Activated naive CD4-positive, alpha-beta T cell treated with Interleukin-2 at 50 U/mL for 16 hours (primary cell): ENCODE results near the gene SMG6.

Experiments used
- DNase-seq: peaks from one replicate; pipeline ENCODE4 v3.0.0-alpha.2; 2020

SMG6 gene

DNA sequence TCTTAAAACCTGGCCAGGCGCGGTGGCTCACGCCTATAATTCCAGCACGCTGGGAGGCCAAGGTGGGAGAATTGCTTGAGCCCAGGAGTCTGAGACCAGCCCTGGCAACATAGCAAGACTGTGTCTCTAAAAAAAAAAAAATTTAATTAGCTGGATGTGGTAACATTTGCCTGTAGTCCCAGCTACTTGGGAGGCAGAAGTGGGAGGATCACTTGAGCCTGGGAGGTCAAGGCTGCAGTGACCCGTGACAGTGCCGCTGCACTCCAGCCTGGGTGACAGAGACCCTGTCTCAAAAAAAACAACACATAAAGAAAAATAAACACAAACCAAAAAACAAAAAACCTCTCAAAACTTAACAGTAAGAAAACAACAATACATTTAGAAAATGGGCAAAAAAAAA is 106.3 kb downstream of the SMG6 start:
- DNase-seq = no peak

DNA sequence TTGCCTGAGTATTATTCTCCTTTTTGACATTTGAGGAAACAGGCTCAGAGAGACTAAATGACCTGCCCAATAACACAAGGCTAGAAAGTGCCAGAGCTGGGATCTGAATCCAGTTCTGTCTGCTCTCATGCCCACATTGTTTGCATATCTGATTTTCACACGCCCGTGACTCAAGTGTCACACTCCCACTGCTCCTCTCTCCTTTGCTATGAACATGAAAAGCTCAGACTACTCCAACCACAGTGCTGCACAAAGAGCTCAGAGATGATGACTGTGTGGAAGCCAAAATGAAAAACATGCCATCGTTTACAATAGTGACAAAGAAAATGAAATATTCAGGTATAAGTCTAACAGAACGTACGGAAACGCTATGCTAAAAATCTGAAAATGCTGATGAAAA is 107.9 kb downstream of the SMG6 start:
- DNase-seq = peak; percentile 56

DNA sequence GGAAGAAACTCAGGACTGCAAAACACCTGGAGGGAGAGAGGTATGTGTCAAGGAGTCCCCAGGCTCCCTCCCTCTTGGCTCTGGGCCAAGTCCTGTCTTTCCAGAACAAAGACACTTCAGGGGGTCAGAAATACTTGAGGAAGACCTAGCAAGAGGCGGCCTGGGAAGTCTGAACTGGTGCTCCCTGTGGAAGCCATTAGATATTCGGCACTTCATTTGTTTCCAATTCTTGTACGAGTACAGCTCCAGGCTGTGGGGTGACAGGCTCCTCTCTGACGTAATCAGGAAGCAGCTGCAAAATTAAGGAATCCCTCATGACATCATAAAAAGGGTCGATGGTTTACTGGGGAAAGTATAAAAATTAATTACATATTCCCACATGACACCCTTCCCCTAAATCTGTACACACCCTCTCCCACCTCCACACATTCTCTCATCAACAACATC is 108.7 kb downstream of the SMG6 start:
- no peak for DNase-seq

DNA sequence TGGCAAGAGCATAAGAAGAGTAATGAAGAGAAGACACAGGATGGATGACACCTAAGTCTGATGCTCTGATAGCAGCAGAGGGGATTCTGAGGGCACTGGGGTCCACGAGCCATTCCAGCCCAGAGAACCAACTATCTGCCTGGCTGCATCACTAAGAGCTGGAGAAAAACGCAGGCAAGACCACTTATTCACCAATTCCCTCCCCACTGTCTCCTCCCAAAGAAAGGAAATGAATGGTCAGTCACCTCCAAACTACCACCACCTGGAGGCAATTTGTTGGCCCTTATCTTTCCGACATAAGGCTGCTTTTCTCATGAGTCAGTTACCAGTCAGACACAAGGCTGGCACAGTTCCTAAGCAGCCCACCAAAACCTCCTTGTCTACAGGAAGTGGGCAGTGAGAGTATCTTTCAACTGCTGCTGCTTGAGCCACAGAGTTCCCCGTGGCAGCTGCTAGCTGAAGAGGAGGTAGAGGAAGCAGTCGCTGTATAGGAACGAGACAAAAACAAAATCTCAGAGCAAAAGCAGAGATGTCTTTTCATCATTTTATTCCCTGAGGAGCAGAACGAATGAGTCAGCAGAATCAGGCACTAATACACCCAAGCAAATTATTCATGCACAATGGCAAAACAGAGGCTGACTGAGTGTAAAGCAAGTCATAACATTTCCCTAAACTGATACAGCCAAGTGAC is 111.1 kb downstream of the SMG6 start:
- peak; percentile 54 for DNase-seq

DNA sequence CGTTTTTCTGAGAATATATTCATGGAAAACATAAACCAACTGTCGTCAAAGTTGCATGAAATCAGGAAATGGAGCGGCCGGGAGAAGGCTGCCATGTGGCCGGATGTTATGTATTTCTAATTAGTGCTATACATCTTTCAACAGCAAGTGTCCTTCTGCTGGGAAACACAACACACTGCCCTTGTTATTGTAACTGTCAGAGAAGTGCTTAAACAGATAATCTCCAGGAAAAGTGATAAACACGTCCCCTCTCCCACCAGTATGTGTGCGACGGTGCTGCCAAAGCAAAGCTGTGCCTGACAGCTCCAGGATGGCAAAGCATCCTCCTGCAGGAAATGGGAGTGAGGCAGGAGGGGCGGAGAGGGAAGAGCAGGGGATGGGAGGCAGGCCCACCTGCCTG is 111.8 kb downstream of the SMG6 start:
- no peak for DNase-seq

DNA sequence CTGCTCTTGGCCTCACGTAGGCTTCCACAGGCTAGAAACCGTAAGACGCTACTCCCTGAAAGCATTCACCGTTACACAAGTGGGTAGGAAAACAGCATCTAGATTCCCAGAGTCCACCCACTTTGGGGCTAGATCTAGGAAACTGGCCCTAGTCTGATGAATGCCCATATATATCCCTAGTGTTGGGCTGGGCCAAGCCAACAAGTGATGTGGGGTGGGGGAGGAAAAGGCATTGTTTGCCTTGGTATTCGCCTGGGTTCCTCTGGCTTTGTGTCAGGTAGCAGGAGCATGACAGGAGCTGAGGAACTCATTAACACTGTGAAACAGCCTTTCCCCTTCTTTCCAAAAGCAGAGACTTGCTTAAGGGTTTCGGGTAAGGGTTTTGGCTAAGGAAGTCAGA is 112.4 kb downstream of the SMG6 start:
- DNase-seq = no peak

DNA sequence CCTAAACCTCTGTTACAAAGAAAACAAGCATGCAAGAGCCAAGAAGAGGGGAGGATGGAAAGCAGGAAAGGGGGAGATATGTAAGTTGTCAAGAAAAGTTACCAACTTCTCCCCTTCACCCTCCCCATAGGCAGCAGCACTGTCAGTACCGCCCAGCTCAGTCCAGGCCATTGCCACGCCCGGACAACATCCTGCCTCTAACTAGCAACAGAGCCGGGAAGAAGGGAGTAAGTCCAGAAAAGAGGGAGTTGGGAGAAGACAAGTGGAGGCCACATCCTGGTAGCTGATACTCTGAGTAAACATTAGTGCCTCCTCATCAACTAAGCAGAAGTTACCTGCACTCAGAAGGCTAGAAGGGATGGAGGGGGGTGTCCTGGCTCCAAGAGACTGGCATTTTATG is 113.6 kb downstream of the SMG6 start:
- no peak for DNase-seq

DNA sequence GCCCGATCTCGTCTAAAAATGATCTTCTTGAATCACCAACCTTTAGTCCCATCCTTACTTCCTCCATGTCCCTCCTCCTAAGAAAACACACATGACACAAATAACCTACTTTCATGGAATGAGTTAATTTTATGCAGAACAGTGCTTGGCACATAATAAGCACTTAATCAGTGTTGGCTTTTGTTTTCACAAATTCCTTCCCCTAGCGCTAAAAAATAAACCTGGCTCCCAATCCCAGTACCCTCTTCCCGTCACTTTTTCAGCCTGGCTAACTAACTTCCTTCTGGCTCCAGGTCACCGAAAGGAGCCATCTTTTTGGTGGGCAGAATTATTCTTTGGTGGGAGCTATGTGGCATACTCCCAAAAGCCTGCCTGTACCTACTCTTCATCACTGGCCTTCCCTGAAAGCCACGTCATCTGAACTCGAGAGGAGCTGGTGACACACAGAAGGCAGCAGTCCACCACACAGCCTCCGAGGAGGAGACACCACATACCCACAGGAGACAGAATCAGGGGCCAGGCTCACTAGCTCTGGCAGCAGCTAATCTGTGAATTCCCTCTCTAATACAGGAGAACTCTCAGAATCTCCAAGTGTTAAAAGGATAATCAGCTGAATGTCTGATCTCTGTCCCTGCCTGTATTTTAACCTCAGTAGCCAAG is 114.5 kb downstream of the SMG6 start:
- no peak for DNase-seq

DNA sequence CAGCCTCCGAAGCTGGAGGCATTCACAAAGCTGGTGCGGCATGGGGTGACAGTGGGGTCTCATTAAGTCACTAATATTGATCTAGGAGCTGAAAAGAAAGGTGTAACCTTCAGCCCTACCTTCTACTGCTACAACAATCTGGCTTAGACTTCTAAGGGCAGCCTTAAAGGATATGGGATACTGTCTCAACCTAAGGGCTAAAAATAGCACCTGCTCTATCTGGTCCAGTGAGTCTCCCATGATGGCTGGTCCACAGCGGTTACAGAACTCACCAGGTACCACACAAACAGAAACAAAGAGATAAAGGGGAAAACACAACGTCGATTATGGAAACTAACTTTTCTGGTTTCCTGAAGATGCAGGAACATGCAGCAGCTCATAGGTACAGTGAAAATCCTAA is 115.8 kb downstream of the SMG6 start:
- no peak for DNase-seq

DNA sequence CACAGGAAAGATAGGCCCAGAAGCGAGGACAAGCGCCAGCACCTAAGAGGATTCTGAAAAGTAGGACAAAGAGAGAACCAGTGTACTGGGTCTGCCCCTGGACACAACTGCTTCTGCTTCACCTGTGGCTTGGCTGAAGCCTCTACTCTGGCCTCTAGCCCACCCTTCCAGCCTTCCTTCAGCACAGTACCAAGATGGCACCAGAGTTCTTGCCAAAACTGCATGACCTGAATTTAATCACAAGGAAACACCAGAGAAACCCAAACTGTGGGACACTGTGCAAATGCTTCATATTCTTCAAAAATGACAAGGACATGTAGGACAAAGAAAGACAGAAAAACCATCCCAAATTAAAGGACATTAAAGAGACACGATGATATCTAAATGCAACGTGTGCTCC is 116.6 kb downstream of the SMG6 start:
- DNase-seq = no peak

DNA sequence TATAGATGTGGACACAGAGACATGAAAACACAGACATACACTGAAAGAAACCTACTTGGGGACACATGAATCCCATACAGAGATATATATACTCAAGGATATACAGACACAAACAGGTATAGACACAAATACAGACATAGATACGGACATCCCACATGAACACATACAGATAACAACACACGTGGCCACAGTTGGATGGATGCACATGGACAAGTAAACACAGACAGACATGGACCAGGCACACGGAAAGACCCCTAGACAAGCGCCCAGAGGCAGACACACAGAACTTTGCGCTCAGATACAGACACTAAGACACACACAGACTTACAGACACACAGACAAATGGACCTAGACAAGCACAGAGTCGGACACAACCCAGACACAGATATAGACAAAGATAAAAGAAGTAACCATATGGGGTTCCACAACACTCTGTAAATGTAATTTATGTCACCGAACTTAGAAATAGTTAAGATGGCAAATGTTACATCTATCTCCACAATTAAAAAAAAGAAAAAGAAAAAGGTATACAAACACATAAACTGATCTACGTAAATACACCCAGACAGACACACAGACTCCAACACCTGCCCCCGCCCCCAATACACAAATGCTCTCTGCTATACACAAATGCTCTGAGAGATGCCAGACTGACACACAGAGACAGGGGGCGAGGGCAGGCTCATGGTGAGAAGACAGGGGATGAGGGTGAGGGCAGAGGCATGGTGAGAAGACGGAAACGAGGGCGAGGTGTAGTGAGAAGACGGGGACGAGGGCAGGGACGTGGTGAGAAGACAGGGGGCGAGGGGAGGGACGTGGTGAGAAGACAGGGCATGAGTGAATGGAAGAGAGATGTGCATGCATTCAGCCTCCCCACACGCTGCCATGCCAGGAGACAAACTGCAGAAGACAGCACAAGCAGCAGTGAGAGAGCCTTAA is 118.3 kb downstream of the SMG6 start:
- DNase-seq = no peak

DNA sequence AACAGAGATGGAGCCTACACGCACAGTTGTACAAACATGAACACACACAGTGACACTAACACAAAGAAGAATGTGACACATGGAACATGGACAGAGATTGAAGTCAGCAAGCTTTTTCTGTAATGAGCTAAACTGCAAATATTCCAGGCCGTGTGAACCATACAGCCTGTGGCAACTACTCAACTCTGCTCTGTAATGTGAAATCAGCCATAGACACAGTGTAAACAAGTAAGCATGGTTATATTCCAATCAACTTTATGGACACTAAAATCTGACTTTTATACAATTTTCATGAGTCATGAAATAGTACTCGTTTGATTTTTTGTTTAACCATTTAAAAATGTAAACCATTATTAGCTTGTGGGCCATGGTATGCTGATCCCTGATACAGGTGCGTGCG is 120.2 kb downstream of the SMG6 start:
- DNase-seq = no peak

DNA sequence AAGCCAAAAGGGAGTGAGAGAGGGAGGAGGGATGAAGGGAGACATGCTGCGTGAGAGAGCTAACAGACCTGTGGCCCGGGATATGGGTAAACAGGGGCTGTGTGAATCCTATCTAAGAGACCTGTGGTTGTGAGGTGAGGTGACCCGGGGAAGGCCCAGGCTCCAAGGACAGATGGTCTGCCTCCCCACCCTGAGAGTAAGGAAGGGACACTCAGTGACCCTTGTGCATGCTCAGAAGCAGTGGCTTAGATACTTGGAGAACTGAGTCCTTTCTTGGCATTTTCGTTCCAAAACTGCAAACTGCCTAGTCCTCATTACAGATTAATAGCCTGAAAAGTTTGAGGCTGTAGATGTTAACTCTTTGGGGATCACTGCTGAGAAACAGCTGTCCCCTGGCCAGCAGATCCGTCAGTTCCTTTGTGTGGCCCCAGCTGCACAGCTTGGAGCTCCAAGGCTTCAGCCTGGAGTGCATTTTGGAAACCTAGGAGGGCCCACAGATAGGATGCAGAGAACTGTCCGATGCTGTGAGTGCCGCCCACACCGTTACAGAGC is 121.6 kb downstream of the SMG6 start:
- no peak for DNase-seq

DNA sequence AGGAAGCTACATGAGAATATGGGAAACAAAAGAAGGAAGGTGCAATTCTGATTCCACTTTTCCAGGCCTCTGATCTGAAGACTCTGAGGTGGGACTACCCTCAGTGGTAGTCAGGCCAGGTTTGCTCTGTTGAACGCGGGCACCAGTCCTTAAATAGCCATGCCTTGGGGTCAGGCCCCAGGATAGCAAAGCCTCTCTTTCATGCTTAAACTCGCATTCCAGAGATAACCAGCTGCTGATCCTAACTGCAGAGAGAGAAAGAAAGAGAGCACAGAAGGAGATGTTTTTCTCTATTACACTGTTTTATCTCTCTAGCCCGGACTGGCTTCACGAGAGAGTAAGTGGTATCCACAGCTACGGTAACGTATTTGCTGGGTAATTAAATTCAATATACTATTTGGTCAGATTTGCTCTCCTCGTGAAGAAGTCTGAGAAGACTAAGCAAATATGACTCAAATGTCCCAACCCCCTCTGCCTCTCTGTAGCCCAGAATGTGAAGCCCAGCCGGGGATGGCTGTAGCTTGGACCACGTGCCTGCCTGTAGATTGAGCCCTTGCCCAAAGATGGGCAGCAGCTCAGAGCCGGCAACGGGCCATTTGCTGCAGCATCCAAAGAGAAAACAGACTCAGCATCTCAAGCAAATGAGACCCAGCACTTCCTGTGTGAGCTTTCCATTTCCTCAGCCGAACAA is 122.2 kb downstream of the SMG6 start:
- no peak for DNase-seq

DNA sequence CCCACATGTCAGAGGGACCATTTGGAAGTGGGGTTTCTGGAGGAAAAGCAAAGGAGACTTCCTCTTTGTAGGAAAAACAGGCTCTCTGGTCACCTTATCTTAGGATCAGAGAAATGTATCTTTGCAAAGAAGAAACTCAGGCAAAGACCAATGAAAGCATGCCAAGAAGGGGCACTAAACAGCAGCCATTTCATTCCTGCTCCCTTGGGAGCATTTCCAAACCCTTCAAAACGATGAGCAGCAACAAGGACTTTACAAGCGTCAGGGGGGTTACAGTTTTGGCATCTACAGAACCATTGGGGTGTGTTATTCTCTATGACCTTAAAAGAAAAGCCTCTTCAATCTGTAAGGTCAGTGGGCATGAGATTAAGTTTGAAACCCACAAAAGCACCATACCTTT is 122.8 kb downstream of the SMG6 start:
- no peak for DNase-seq

DNA sequence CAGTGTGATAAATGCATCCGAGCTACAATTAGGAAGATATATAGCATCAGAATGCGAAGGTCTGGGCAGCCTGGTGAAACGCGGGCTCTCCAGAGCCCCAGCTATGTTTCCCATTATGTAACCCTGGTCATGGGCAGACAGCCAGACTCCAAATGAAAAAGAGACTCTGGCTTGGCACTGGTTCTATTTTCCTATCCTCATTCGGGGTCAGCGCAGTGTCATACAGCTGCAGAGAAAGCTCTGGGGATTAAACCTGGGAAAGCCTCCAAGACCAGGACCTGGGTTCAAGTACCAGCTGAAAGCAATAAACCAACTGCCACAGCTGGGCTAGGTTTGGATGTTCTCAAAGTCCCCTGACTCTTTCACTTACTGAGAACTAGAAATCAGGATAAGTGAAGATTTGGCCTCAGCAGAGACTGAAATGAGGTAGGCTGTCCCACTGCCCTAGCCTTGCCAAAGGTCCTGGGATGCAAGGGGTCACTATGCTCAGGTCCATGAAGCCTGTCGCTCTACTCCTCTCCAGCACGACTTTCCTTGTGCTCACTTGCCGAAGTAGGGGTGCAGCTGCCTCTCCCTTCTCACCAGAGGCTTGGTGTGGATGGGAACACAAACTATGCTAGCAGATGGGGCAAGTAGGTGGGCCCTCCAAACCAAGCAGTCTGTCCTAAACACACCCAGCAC is 123.8 kb downstream of the SMG6 start:
- no peak for DNase-seq

DNA sequence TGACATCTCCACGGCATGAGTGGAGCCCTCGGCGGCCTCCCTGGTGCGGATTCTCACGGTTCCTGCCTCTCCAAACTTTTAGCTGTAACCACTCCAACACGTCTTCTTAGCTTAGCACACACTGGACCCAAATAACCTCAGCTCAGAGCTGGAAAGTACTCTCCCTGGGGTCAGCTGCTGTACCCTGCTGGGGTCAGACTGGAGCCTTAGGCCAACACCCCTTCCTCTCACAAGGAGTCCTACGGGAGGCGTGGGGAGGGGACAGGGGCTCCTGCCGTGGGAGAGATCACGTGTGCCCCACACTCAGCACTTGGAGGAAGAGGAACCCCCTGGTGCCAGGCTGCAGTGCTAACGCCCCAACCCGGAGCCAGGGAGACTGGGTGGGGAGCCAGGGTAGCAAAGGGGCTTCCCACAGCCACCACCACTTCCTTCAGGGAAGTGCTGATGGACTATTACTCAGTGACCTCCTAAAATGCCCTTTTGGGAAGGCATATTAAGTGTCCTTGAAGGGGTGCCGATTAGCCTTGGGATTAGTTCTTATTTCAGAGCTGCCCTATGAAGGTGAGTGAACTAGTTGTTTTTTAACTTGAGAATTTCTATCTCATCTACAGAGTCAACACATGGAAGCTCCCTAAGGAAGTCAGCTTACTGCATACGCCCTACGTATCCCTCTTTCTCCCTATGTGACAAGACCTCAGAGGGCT is 124.6 kb downstream of the SMG6 start:
- no peak for DNase-seq

DNA sequence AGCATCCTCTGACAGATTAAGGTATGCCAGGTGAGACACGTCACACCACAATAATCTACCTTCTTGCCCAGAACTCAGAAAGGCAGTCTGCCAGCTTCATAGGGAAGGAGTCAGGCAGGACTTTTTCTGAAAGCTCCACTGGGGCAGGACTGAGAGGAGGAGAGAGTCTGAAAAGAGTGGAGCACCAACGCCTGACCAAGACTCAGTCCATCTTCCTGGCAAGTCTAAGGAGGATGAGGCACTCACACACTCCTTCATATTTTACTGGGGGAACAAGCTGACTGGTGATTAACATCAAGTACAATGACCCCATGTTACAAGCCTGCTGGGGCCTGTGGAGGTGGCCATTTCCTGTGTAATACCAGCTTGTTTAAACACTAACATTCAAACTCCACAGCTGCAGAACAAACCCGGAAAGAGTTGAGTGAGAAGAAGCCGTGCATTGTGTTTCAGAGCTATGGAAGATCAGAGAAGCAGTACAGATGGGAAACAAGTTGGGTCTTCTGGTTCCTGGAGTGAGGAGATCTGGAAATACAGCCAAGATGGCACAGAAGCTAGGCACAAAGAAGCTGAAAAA is 126.3 kb downstream of the SMG6 start:
- DNase-seq = no peak

DNA sequence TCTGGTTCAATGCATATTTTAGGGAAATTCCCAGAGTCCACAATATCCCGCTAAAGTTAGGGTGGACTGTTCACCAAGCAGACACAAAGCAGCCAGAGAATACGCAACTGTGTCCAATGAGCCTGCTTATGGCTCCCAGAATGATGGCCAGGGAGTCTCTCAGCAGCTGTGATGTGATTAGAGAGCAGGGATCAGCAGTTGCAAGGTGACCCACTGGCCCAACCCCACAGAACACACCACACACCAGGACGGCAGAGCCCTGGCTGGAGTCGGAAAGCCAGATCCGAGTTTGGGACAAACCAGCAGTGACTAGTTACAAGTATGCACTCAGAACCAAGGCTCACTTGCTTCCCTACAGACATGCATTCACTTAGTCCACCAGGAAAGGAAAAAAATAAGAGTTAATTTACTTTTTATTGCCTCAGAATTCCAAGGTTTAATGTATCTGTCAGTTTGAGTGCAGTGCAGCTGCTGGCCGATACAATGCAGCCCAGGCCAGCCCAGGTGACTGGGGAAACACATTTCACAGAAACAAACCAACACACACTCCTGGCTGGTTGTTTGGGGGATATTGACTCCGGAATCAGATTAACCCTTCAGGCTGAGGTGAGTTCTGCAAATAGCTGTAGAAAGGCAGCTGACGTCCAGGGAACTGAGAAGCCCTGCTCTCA is 127.0 kb downstream of the SMG6 start:
- DNase-seq = no peak

DNA sequence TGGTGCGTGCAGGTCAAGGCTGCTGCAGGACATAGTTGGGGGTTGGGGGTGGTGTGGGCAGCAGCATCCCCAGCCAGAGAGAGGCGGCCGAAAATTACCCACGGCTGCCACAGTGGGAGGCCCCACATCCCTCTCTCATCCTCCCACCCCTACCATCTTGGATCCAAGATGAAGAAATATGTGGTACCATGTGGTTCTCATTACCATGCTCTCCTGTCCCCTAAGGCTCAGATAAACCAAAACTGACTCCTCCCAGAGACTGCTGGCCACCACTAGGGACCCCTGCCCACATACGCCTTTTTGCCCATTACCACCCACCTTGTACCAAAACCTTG is 128.3 kb downstream of the SMG6 start:
- no peak for DNase-seq
